Activated naive CD4-positive, alpha-beta T cell treated with anti-CD3 and anti-CD28 coated beads, Interleukin-2, amount 50 U/mL, for 16 hours (primary cell): Measurements from ENCODE around the gene NTM.

ENCODE experiments used
- DNase-seq: peaks from one replicate; pipeline ENCODE4 v3.0.0-alpha.2; 2020

The NTM gene

DNA sequence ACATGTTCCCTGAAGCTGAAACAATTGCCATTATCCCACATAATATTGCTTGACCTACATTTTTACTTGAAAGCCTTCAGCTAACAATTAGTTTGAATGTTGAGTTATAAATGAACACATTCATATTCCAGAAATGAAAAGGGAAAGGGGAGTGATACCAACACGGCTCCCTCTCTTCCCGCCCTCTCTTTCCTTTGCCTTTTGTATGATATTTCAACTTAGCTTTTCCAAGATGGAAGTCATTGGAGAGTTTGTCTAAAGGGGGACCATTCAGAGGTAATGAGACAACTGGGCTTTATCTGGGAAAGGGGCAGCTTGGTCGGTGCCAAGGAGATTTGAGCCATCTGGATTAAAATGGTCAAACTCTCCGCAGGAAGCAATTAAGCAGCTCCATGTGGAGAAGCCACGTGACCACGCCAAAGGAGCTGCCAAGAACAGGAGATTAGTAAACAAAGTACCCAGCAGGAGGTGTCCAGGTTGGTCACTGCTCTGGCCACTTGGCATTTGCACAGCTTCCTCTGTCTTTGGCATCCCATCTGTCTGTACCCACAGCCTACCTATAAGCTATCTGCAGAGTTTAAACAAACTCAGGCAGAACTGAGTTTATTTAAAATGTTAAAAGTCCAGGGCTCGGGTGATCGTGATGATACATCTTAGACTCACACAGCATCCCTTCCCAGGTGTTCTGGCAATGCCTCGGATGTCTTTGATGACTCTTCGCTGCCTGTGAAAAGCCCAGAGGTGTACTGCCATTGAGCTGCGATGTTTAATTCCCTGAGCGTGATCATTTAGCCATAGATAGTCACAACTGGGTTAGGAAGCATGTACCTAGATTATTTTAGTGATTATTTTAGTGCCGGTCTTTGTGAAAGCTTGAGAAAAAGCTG is 735.9 kb downstream of the NTM start:
- DNase-seq: no peak

DNA sequence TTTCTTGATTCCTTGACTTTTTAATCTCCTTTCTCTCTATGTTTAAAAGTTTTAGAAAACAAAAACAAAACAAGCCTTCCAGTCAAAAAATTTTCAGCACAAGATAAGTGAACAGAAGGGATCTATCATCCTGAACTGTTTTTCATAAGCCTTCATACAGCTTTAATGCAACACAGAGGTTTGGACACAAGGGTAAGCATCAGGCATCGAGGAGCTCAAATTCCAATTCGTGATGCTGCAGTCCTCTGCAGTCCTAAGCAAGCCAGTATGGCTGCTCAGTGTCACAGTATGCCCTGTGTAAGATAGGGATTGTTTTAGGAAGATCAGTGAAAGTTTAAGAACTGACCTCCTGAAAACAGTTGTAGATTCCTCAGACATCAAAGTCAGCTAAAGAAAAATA is 740.9 kb downstream of the NTM start:
- DNase-seq: no peak

- DNase-seq: no peak
Measured at GRCh38 chr11:132111838-132112237, 741.4 kb downstream of the NTM start.

GRCh38 chr11:132112846-132113245 is 742.4 kb downstream of the NTM start:
- DNase-seq: no peak

DNA sequence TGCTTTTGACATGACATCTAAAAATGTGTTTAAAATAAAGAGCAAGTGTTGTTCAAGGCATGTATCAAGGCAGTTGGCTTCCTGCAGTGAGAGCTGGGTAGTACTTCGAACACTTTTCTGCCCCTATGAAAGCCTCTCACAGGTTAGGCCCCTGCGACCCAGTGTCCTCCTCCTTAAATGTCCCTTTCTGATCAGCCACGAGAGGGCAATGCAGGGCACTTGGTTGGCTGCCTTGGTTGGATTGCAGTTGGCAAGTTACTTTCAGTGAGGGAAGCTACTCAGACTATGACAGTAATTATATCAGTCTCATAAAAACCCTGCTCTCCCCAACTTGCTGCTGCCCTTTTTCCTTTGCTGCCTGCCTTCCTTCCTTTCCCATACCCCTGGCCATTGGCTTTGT is 743.8 kb downstream of the NTM start:
- DNase-seq: no peak

GRCh38 chr11:132114743-132115142 is 744.3 kb downstream of the NTM start:
- DNase-seq: no peak

GRCh38 chr11:132115454-132115853 is 745.0 kb downstream of the NTM start:
- no peak for DNase-seq

- no peak for DNase-seq
Measured at GRCh38 chr11:132116516-132116915, 746.1 kb downstream of the NTM start.

DNA sequence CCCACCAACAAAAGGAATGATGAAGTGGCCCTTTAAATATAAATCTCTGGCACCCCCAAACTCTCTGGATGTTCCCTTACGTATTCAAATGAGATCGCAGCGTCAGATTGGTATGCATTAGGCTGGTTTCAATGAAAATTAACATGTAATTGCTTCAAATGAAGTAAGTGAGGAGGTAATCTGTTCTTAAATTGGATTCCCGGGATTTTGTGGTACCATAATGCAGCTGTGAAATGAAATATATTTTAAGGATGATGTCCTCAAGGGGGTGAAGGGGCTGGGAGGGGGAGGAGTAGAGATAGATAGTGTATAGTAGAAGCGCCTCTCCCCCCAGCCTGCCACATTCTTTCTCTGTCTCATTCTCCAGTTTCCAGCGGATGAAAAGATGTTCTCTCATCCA is 748.2 kb downstream of the NTM start:
- DNase-seq: no peak

GRCh38 chr11:132119573-132119972 is 749.2 kb downstream of the NTM start:
- DNase-seq: no peak

DNA sequence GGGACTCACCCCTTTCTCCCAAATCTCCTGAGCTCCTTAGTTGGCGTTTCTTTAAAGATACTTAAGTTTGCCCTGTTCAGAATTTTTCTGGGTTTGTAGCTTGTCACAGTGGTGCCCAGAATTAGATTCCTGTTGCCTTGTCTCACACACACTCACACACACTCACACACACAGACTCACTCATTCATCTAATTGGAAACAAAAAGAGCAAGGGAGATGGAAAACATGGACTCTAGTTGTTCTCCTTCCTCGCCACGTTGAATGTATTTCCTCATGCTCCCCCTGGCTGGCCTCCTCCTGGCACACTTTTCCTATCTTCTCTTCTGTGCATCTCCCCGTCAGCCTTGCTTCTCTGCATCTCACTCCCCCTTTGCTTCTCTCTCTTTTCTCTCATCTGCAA is 752.3 kb downstream of the NTM start:
- no peak for DNase-seq

DNA sequence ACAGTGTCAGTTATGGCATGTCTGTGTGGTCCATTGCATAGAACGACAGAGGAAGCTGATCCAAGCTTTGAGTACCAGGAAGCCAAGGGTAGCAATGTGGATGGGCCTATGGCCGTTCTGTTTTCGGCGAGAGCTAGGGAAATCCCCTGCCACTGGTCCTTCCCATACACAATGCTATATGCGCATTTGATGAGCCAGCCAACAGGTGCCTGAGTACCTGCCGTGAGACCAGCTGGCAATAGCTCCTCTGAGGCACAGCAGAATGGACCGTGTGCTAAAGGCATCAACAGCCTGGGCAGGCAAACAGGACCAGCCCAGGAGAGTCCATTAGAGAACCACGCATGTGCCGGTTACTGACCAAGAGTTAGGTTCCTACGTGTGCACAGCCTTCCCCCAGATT is 753.0 kb downstream of the NTM start:
- no peak for DNase-seq

GRCh38 chr11:132123854-132124835 is 753.7 kb downstream of the NTM start:
- no peak for DNase-seq

DNA sequence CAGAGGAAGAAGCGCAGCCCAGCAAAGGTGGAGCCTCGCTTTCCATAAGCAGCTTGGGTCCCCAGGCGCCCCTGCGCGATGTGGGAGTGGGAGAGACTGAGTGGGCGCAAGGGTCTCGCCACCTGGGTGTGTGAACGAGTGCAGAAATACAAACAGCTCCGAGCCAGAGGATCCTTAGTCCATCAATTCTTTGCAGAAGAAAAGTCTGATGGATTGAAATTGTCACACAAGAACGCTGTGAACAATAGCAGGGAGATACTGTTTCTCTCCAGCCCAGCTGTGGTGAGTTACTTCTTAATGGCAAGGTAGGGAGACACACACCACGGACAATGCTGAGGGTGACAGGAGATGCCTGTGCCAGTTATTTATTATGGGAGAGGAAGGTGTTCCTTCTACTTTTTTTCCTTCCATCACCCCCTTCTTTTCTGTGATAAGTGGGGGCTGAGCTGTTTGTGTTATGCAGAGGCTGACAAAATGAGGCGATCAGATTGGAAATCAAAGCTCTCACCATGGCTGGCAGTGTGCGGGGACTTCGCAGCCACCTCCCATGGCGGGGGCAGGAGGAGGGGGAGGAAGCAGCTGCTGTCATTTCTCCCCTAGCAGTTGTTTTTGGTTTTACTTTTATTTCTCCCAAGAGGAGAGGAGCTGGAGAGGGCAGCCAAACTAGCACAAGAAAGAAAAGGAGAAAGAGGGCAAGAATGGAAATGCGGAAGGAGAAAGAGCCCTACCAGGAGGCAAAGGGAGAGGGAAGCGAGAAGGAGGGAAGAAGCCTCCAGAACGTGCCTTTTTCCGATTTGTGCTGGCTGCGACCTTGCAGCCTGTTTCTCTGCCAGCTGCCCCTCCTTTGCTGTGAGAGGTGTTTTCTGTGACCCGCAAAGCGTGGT is 755.8 kb downstream of the NTM start:
- DNase-seq: no peak

DNA sequence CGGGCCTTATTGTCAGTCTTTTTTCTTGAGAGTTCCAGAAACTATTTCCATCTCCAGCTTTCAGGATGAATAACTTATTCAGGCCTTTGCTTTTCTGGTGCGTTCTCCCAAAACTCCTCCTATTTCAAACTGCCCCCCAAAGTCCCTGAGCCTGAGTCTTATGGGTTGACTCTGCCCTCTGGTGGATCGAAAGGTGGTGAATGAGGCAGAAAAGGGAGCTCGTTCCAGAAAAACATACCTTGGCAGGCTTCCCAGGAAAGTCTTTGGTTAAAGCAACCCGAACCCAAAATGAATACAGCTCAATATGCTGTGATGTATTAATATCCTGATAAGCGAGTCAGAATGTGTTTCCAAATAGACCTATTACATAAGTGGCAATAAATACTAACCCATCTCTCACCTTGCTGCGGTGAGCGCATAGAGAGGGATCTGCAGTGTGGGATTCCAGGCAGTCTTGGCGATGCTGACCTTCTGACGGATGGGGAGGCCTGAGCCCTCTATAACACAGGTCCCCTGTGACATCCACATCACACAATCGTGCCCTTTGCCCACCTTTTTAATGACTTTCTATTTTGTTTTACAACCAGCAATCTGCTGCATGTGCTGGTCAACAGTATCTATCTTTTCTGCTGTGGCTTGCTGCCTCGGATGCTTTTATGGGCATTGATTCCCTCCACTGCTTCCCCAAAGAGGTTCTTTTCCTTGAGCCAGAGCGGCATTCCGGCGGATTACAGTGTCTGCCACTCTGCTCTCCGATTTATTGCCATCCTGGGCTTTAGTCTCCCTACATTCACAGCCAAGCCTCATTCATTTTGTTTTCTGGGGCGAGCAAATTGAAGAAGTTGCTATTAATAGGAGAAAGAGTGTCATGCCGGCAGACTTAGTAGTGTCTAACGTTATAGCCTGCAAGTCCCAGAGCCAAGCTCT is 756.8 kb downstream of the NTM start:
- no peak for DNase-seq

DNA sequence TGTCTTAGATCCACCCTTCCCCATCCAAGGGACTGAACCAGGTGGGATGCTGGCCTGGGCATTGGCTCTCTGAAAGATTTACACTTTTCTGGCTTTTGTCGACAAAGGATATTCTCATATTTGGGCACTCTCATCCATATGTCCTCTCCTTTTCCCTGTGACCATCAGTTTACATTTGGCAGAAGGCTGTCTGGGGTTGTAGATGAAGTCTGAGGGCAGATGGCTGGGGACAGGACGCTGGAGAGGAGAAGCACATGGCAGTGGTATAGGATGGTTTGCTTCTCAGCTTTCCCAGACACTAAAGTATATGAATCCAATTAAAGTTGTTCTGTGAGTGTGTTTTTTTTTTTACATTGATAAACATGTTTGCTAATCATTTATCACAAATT is 757.5 kb downstream of the NTM start:
- no peak for DNase-seq

- no peak for DNase-seq
Measured at GRCh38 chr11:132131047-132131446, 760.6 kb downstream of the NTM start.

- DNase-seq: no peak
Measured at GRCh38 chr11:132131961-132132360, 761.5 kb downstream of the NTM start.

DNA sequence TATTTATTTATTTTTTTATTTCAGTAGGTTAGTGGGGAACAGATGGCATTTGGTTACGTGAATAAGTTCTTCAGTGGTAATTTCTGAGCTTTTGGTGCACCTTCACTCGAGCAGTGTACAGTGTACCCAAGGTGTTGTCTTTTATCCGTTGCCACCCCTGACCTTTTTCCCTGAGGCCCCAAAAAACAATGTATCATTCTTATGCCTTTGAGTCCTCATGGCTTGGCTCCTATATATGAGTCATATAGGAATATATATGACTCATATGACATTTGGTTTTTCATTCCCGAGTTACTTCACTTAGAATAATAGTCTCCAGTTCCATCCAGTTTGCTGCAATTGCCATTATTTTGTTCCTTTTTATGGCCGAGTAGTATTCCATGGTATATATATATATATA is 763.9 kb downstream of the NTM start:
- no peak for DNase-seq

GRCh38 chr11:132137289-132137980 is 767.0 kb downstream of the NTM start:
- DNase-seq: no peak

DNA sequence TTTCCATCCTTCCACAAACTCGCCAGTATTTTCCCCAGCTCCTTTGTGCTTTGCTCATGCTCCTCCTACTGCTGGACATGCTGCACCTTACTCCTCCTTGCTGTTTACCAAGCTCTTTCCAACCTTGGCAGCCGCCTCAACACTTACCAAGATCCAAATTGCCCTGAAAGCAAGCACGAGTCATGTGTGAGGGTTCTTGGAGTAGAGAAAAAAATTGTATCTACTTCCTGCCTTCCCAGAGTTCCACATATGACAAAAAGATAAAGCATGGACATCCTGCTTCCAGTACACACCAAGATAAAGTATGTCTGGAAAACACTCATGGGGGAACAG is 767.5 kb downstream of the NTM start:
- no peak for DNase-seq
